HepG2 (cell line): Measurements from ENCODE around the gene KIFC1. TPM values are rescaled to one million over a fixed set of nuclear protein-coding genes. Genes with fewer than 3 reads are reported as not detected.
A peak's percentile ranks its signal among the peaks of the same experiment; 100 is the strongest.

ENCODE experiments used
- AGO1 ChIP-seq: fragments of 200-400 bp; formaldehyde crosslinking; IDR thresholded peaks from 2 replicates; pipeline ENCODE4 v1.6.1; 2017; ENCODE audit warnings: mild to moderate bottlenecking, low read depth, low read length, moderate library complexity; ENCODE audit not compliant: poor library complexity, severe bottlenecking
- CC2D1A ChIP-seq: sonication (generic); formaldehyde crosslinking; IDR thresholded peaks from 2 replicates; pipeline ENCODE4 v1.8.1; 2023; ENCODE audit warnings: mild to moderate bottlenecking, missing genetic modification reagents
- FOXA1 ChIP-seq, 2 experiments: fragments of 450-650 bp in 1 of 2; sonication (generic) in 1 of 2; formaldehyde crosslinking in 1 of 2; IDR thresholded peaks; 2 replicates each; pipeline versions ENCODE4 v1.4.0 to v1.6.1; 2016 to 2020; ENCODE audit warnings: missing genetic modification reagents in 1 of 2
- NFRKB ChIP-seq: fragments of 450-650 bp; IDR thresholded peaks from 2 replicates; pipeline ENCODE4 v1.6.1; 2017
- NPAS2 ChIP-seq: sonication (generic); formaldehyde crosslinking; IDR thresholded peaks from 2 replicates; pipeline ENCODE4 v1.8.0; 2022; ENCODE audit warnings: mild to moderate bottlenecking, missing genetic modification reagents, borderline replicate concordance
- SIX4 ChIP-seq: sonication (generic); formaldehyde crosslinking; IDR thresholded peaks from 2 replicates; pipeline ENCODE4 v1.4.0; 2020; ENCODE audit warnings: missing genetic modification reagents
- SP4 ChIP-seq: sonication (generic); formaldehyde crosslinking; IDR thresholded peaks from 2 replicates; pipeline ENCODE4 v1.8.1; 2023; ENCODE audit warnings: mild to moderate bottlenecking, missing genetic modification reagents
- ZBTB8A ChIP-seq: sonication (generic); formaldehyde crosslinking; IDR thresholded peaks from 2 replicates; pipeline ENCODE4 v1.4.0; 2020; ENCODE audit warnings: mild to moderate bottlenecking, low read depth, missing genetic modification reagents, borderline replicate concordance
- ZFP82 ChIP-seq: sonication (generic); formaldehyde crosslinking; IDR thresholded peaks from 2 replicates; pipeline ENCODE4 v1.5.1; 2020; ENCODE audit warnings: mild to moderate bottlenecking, missing genetic modification reagents, borderline replicate concordance
- ZNF296 ChIP-seq: sonication (generic); formaldehyde crosslinking; conservative IDR thresholded peaks from 2 replicates; pipeline ENCODE4 v1.5.0; 2020; ENCODE audit warnings: mild to moderate bottlenecking, missing genetic modification reagents
- ZNF337 ChIP-seq: sonication (generic); formaldehyde crosslinking; IDR thresholded peaks from 2 replicates; pipeline ENCODE4 v1.5.1; 2020; ENCODE audit warnings: missing genetic modification reagents, low read depth, mild to moderate bottlenecking, borderline replicate concordance
- ZNF567 ChIP-seq: sonication (generic); formaldehyde crosslinking; IDR thresholded peaks from 2 replicates; pipeline ENCODE4 v1.8.1; 2023; ENCODE audit warnings: mild to moderate bottlenecking, missing genetic modification reagents, borderline replicate concordance
- ZNF792 ChIP-seq: IDR thresholded peaks from 2 replicates; pipeline ENCODE4 v1.6.1; 2016
- polyA plus RNA-seq, 8 experiments: library from polyadenylated mRNA; depleted of rRNA in 3 of 8; stranded (reverse) in 7 of 8; unstranded in 1 of 8; fragments of >200 nt; fragmentation: Illumina TruSeq in 4 of 8; extraction: Trizol in 4 of 8; gene quantifications; 2 replicates each; pipeline versions ENCODE4 v1.2.1 to v1.2.3, GENCODE V29; 2011 to 2016; ENCODE audit warnings: low read depth in 4 of 8, missing spikeins in 1 of 8, mixed read lengths in 1 of 8; ENCODE audit not compliant: insufficient read depth in 1 of 8
- total RNA-seq, 5 experiments: library from RNA; depleted of rRNA; stranded (reverse); fragments of >200 nt; fragmentation: Illumina TruSeq; extraction: Trizol; gene quantifications; 2 replicates each; pipeline ENCODE4 v1.2.3, GENCODE V29; 2016; ENCODE audit warnings: low read depth in 1 of 5
- TF ChIP-seq, protein P1 (sequence below): sonication (generic); formaldehyde crosslinking; conservative IDR thresholded peaks from 2 replicates; pipeline ENCODE4 v1.4.0; 2020; ENCODE audit warnings: missing genetic modification reagents
- TF ChIP-seq, protein P2 (sequence below): sonication (generic); formaldehyde crosslinking; IDR thresholded peaks from 2 replicates; pipeline ENCODE4 v1.4.0; 2020; ENCODE audit warnings: missing genetic modification reagents, mild to moderate bottlenecking, borderline replicate concordance
- TF ChIP-seq, protein P3 (sequence below): IDR thresholded peaks from 2 replicates; pipeline ENCODE4 v1.6.1; 2016; ENCODE audit warnings: low read depth, missing genetic modification reagents, missing compliant biosample characterization
- TF ChIP-seq, protein P4 (sequence below): sonication (generic); formaldehyde crosslinking; IDR thresholded peaks from 2 replicates; pipeline ENCODE4 v1.5.0; 2020; ENCODE audit warnings: missing genetic modification reagents

Gene KIFC1
- total and polyA plus RNA-seq, 2 of the 13 experiments (the other 11 are each of a cell fraction or from before 2014, with no cell fraction given), result 25.0 to 45.5 TPM

DNA sequence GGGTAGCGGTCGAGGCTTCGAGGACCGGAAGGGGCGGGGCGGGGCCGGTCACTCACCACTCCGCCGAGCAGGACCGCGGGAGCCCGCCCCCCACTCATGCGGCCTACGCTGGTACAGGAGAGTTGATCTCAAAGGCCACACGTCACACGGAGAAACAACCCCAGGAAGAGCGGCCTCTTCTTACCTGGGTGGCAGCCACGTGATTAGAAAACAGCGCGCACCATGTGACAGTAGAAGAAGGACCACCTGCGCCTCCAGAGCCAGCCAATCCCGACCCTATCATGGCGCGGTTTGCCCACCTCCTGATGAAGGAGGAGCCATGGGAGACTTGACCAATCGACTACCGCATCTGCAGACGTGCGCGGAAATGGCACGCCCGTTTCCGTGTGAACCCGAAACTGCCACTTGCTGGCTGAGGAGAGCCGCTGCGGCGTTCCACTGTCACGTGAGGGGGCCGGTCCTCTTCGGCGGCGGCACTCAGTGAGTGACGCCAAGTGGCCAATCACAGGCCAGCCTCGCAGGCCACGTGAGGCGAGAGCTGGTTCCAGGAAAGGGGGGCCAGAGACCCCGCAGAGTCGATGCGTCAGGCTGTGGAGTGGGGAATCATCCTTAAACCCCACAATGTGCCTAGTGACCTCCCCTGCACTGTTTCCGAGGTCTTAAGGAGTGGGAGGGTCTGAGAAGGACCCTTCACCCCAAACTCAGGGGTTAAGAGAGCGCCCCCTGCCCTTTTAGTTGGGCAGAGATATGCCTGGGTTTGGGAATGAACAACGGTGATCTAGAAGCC is 26.5 kb downstream of the KIFC1 start, which contains the start of gene CUTA (continued):
- no peak for TF ChIP-seq FOXA1 (IDR thresholded peaks at IDR 0.05)
- no peak for TF ChIP-seq FOXA1 (CRISPR knock-in tag; IDR thresholded peaks at IDR 0.05)
- TF ChIP-seq, protein P1, sequence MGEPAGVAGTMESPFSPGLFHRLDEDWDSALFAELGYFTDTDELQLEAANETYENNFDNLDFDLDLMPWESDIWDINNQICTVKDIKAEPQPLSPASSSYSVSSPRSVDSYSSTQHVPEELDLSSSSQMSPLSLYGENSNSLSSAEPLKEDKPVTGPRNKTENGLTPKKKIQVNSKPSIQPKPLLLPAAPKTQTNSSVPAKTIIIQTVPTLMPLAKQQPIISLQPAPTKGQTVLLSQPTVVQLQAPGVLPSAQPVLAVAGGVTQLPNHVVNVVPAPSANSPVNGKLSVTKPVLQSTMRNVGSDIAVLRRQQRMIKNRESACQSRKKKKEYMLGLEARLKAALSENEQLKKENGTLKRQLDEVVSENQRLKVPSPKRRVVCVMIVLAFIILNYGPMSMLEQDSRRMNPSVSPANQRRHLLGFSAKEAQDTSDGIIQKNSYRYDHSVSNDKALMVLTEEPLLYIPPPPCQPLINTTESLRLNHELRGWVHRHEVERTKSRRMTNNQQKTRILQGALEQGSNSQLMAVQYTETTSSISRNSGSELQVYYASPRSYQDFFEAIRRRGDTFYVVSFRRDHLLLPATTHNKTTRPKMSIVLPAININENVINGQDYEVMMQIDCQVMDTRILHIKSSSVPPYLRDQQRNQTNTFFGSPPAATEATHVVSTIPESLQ (CRISPR knock-in tag), result no peak
- no peak for TF ChIP-seq NFRKB
- TF ChIP-seq ZFP82 (CRISPR knock-in tag), result 0 out of 2 replicates have a peak, but pooled peaks have one; percentile 67
- TF ChIP-seq ZNF296 (CRISPR knock-in tag), result no peak
- no peak for TF ChIP-seq NPAS2 (CRISPR knock-in tag)
- peak; percentile 73; the same call in 1 of the 2 replicates for TF ChIP-seq ZNF337 (CRISPR knock-in tag)
- TF ChIP-seq, protein P2, sequence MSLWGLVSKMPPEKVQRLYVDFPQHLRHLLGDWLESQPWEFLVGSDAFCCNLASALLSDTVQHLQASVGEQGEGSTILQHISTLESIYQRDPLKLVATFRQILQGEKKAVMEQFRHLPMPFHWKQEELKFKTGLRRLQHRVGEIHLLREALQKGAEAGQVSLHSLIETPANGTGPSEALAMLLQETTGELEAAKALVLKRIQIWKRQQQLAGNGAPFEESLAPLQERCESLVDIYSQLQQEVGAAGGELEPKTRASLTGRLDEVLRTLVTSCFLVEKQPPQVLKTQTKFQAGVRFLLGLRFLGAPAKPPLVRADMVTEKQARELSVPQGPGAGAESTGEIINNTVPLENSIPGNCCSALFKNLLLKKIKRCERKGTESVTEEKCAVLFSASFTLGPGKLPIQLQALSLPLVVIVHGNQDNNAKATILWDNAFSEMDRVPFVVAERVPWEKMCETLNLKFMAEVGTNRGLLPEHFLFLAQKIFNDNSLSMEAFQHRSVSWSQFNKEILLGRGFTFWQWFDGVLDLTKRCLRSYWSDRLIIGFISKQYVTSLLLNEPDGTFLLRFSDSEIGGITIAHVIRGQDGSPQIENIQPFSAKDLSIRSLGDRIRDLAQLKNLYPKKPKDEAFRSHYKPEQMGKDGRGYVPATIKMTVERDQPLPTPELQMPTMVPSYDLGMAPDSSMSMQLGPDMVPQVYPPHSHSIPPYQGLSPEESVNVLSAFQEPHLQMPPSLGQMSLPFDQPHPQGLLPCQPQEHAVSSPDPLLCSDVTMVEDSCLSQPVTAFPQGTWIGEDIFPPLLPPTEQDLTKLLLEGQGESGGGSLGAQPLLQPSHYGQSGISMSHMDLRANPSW, result peak; percentile 97; the same call in 1 of the 2 replicates
- peak; percentile 94 for TF ChIP-seq ZBTB8A (CRISPR knock-in tag)
- peak; percentile 65 for TF ChIP-seq ZNF792 (CRISPR knock-in tag)
- peak; percentile 99 for TF ChIP-seq ZNF567
- TF ChIP-seq, protein P3, sequence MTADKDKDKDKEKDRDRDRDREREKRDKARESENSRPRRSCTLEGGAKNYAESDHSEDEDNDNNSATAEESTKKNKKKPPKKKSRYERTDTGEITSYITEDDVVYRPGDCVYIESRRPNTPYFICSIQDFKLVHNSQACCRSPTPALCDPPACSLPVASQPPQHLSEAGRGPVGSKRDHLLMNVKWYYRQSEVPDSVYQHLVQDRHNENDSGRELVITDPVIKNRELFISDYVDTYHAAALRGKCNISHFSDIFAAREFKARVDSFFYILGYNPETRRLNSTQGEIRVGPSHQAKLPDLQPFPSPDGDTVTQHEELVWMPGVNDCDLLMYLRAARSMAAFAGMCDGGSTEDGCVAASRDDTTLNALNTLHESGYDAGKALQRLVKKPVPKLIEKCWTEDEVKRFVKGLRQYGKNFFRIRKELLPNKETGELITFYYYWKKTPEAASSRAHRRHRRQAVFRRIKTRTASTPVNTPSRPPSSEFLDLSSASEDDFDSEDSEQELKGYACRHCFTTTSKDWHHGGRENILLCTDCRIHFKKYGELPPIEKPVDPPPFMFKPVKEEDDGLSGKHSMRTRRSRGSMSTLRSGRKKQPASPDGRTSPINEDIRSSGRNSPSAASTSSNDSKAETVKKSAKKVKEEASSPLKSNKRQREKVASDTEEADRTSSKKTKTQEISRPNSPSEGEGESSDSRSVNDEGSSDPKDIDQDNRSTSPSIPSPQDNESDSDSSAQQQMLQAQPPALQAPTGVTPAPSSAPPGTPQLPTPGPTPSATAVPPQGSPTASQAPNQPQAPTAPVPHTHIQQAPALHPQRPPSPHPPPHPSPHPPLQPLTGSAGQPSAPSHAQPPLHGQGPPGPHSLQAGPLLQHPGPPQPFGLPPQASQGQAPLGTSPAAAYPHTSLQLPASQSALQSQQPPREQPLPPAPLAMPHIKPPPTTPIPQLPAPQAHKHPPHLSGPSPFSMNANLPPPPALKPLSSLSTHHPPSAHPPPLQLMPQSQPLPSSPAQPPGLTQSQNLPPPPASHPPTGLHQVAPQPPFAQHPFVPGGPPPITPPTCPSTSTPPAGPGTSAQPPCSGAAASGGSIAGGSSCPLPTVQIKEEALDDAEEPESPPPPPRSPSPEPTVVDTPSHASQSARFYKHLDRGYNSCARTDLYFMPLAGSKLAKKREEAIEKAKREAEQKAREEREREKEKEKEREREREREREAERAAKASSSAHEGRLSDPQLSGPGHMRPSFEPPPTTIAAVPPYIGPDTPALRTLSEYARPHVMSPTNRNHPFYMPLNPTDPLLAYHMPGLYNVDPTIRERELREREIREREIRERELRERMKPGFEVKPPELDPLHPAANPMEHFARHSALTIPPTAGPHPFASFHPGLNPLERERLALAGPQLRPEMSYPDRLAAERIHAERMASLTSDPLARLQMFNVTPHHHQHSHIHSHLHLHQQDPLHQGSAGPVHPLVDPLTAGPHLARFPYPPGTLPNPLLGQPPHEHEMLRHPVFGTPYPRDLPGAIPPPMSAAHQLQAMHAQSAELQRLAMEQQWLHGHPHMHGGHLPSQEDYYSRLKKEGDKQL (CRISPR knock-in tag), result no peak
- no peak for TF ChIP-seq AGO1
- peak; percentile 97 for TF ChIP-seq SP4
- TF ChIP-seq SIX4 (CRISPR knock-in tag), result peak; percentile 90; the same call in 1 of the 2 replicates
- TF ChIP-seq, protein P4, sequence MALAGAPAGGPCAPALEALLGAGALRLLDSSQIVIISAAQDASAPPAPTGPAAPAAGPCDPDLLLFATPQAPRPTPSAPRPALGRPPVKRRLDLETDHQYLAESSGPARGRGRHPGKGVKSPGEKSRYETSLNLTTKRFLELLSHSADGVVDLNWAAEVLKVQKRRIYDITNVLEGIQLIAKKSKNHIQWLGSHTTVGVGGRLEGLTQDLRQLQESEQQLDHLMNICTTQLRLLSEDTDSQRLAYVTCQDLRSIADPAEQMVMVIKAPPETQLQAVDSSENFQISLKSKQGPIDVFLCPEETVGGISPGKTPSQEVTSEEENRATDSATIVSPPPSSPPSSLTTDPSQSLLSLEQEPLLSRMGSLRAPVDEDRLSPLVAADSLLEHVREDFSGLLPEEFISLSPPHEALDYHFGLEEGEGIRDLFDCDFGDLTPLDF (CRISPR knock-in tag), result peak; percentile 90
- no peak for TF ChIP-seq CC2D1A (CRISPR knock-in tag)
